Measurements from ENCODE around the gene KLF7.

The KLF7 gene

DNA sequence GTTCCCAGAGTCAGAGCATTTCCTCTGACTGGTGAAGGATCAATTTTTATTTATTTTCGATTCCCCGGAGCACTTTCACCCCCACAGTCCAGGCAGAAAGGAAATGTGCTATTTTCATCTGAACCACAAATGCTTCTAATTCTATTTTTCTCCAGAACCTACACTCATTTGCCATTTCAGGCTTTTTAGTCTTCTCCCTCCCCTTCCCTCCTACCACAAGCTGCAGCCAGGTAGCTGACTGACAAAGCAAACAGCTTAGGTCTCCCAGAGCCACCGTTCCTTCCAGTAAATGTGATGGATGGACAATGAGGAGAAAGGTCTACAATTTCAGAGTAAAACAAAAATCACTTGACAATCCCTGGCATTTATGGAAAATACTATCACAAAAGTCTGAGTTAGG is 76.9 kb downstream of the KLF7 start:
- peak; percentile 11 to 73 for DNase-seq

DNA sequence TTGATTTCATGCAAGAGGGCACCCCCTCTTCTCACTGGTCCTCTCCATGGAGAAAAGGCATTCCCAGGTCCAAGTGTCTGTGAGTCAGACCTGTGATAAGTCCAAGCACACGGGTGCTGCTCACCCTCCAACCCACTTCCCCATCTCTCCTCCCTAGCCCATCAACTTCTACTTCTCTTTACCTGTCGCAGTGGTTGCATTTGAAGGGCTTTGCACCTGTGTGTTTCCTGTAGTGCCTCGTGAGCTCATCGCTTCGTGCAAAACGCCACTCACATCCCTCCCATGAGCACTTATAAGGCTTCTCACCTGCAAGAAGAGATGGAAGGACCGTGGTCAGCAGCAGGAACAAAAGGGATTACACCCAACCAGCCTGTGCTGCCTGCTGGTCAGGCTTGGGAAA is 77.5 kb downstream of the KLF7 start:
- DNase-seq: peak in 1 of 2 experiments; percentile 13

DNA sequence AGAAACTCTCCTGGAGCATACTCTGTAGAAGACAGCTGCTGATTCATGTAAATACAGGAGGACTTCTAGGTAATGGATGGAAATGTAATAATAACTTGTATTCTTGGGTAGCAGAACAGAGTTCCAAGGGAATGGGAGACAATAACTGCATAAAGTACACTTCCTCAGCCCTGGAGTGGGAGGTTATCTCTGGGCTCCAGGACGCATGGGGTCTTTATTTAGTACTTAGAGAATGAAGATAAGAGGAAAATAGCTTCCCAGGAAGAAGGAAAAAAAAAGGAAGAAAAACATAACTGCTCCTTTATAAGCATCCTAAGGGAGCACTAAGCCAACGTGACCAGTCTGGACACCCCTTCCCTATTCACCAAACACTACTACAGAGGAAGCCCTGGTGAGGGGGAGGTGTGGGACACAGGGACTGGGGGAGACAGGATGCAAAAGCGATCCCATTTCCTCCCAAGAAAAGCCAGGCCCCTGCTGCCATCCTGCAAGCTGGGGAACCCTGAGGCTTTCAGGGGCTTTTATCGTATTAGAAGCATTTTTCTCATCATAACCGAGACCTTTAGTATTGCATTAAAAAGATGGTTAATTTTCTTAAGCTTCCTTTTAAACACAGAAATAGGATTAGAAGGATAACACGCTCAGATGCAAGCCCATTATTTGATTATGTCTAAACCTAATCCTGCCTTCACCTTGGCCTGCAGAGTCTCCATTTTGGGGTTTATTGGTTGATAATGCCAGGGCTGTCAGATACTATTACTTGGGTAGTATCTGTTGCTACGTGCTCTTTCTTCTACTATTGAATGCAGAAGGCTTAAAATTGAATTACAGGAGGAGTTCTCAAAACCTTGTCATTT is 78.5 kb downstream of the KLF7 start:
- DNase-seq: no peak

DNA sequence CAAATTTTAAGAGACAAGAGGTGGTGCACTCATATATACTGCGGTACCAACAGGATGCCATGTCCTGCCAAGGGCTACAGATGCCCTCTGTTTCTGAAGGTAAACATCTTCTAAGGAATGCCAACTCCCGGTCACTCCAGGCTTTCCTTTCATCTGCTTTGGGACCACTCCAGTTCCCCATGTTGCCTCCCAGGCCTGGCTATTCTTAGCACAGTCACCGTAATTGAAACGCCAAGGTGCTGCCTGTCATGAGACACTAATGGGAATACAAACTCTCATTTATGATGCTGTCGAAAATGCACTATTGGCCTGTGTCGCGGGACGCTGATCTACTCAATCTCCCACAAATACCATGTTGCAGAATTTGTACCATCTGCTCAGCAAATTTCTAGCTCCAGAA is 79.6 kb downstream of the KLF7 start:
- no peak for DNase-seq

DNA sequence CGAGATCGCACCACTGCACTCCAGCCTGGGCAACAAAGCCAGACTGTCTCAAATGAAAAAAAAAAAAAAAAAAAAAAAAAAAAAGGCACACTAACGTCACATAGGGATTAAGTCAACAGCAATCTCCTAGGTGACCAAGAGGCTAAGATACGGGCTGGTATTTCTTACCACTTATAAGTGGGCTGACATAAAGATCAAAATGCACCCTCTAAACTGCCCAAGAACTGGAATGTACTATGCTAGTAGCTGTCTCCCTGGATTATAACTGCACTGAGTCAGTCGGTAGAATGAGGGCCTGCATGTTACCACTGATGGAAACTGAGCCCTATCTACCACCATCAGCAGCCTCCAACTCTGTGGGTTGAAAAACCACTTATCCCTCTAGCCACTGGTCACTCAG is 80.6 kb downstream of the KLF7 start:
- no peak for DNase-seq

GRCh38 chr2:207083361-207084110 is 82.2 kb downstream of the KLF7 start:
- no peak for DNase-seq

GRCh38 chr2:207082619-207083018 is 83.1 kb downstream of the KLF7 start:
- DNase-seq: no peak

DNA sequence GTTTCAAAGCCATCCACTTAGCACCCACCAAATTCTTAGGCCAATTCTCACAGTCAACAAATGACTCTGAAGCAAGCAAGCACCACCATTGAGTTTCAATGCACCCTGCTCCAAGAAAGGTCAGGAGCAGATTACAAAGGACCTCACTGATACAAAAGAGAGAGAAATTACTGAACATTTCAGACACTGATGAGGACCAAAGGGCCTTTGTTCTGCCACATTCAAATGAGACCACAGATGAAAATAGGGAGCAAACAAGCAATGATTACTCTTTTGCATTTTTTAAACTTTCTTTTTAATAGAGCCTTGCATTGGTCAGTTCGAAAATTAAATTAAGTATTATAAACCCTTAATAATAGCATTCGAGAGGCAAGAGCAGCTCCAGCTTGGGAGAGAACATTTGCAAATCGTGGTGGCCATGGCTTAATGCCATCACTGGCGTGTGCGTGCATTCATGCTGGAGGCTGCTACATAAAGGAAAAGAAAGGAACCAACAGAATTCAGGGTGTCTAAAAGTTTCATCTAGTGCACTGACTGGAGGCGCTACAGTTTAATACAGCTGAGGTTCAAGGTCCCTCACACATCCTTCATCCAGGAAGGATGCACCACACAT is 87.5 kb downstream of the KLF7 start:
- no peak for DNase-seq

- no peak for DNase-seq
Observed at GRCh38 chr2:207077266-207077665, 88.5 kb downstream of the KLF7 start.

- no peak for DNase-seq
Observed at GRCh38 chr2:207075456-207075855, 90.3 kb downstream of the KLF7 start.

DNA sequence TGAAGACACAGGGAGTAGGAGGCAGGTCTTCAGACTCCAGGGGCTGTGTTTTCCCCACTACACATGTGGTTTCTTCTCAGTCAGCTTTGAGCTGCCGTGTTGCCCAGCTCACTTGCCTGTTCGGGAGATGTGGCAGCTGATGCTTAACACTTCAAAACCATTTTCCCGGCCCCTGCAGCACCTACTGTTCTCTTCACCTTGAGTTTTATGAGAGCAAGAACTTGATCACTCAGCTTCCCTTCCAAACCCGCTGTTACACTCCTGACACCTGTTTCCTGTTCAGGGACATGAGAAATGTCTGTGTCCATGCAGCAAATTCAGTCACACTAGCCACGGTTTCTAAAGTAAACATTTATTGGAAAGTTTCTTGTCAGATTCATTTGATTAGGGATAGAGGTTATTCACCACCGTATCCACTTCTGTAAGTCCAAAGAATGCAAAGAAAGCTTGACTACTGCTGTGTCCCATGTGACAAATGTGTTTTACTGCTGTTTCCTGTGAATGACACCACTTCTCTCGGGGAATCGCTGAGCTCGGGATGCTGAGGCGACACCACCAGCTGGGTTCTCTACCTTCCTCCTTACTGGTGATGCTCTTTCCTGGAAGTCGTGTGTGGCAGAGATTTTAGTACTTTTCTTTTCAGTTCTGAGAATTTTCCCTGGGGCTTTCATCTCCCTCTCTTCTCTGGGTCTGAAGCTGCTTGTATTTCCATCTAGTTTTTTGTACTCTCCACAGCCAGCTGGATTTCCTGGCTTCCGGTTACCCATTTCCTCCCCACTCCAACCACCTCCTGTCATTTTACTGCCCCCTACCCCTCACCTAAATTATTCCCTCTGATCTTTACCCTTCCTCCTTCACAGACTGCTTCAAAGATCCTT is 91.7 kb downstream of the KLF7 start:
- DNase-seq: peak; percentile 41 to 74

GRCh38 chr2:207073412-207073800 is 92.3 kb downstream of the KLF7 start:
- DNase-seq: no peak

- no peak for DNase-seq
Observed at GRCh38 chr2:207072571-207072970, 93.2 kb downstream of the KLF7 start.

- no peak for DNase-seq
Observed at GRCh38 chr2:207071820-207072219, 93.9 kb downstream of the KLF7 start.

DNA sequence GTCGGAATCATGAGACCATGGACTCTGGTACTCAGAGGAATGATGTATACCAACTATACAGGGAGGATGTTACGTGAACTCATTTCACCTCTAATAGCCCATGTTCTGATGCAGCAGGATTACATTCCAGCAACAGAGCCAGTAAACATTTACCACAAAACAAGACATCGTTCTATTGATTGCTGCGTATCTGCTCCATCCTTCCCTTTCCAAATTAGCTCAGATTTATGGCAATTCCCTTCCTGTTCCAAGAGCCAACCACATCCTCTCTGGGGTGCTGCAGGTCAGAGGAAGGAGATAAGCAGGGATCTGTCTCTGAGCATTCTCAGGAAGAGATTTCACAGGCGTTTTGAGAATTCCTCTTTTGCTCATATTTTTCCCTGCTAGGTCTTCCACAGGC is 98.3 kb downstream of the KLF7 start:
- DNase-seq: no peak

GRCh38 chr2:207066791-207067460 is 98.8 kb downstream of the KLF7 start:
- DNase-seq: peak in 1 of 2 experiments; percentile 27

- DNase-seq: no peak
Observed at GRCh38 chr2:207066166-207066565, 99.6 kb downstream of the KLF7 start.

DNA sequence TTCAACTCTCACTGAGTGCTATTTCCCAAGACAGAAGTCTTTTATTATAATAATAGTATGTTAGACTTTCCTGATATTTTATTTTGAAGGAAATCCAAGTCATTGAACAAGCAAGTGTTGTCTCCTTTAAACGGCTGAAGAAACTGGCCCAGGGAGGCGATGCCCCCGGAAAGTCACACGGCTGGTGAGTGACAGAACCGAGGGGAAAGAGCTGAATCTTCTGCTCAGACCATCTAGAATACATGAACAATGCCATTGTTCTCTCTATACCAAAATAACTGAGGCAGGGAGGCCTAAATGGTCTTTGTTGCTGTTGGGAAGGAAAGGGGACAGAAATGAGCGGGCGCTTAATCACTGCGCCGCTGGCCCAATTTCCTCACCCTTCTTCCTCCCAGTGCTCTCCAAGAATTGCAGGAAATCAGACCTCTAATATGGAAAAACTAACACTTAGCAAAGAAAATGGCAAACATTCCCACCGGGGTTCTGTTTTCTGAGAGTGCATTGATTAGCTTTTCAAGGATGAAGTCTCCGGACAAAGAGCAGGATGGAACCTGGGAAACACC is 101.5 kb downstream of the KLF7 start:
- DNase-seq: no peak

DNA sequence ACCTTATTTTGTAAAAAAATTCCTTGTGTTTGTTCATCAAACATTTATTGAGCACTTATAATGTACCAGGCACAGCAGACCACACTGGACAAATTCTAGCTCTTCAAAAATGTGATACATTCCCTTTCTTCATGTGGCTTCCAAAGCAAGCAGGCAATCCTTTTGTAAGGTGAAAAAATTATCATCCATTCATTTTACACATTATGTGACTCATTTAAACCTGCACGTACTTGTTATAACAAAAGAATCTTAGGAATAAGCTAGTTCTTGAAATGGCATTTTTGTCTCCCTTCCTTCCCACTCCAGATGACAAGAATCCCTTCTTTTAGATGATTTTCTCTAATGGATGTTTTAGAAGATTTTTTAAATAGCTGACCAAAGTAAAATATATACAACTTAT is 104.6 kb downstream of the KLF7 start:
- no peak for DNase-seq

GRCh38 chr2:207055257-207055656 is 110.5 kb downstream of the KLF7 start:
- DNase-seq: no peak

DNA sequence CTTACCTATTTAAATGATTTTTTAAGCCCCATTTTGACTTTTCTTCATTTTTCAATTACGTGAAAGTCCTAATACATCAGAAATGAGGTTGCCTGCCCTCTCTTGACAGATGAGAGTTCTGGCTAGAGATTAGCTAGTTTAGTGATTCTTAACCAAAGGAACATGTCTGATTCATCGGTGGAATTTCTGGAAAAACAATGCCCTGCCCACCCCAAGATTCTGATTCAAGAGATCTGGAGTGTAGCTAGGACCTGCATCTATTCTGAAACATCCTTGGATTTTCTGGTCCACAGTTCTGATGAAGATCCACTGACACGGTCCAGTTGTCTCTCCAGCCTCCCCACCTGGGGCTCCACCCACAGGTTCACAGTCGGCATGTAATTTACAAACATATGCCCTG is 111.2 kb downstream of the KLF7 start:
- DNase-seq: no peak

Measured in NCI-H2081 (cell line).